Lung (tissue), 12 donors: ENCODE measurements around the gene MCRIP2. TPM values are rescaled to one million over a fixed set of nuclear protein-coding genes. Genes with fewer than 3 reads are reported as not detected.
A peak's percentile ranks its signal among the peaks of the same experiment; 100 is the strongest.

Source experiments
- ATAC-seq: fragments of 200-7000 bp; cut with Tn5 transposase; one replicate; pipeline ENCODE4 v1.9.1; 2020; ENCODE audit warnings: moderate number of reproducible peaks; ENCODE audit not compliant: insufficient read depth, low FRiP score
- DNase-seq, 3 donors: peaks; one replicate each; pipeline ENCODE4 v3.0.0-alpha.2; 2013 to 2017
- H3K27ac ChIP-seq, 2 donors: one replicate each; pipeline ENCODE4 v1.5.1; 2013; ENCODE audit warnings: mild to moderate bottlenecking in 2 of 2, moderate library complexity in 2 of 2, control low read depth in 1 of 2, inconsistent platforms in 1 of 2, low read depth in 1 of 2, low read length in 1 of 2
- H3K27me3 ChIP-seq, 3 donors: one replicate each; pipeline ENCODE4 v1.5.1; 2013; ENCODE audit warnings: low read length in 2 of 3; ENCODE audit not compliant: control insufficient read depth in 3 of 3, insufficient read depth in 3 of 3
- H3K36me3 ChIP-seq, 4 donors: one replicate each; pipeline ENCODE4 v1.5.1; 2013; ENCODE audit warnings: low read length in 4 of 4, mild to moderate bottlenecking in 1 of 4, moderate library complexity in 1 of 4; ENCODE audit not compliant: control insufficient read depth in 4 of 4, insufficient read depth in 4 of 4
- H3K4me1 ChIP-seq, 5 donors: one replicate each; pipeline ENCODE4 v1.5.1; 2013; ENCODE audit warnings: low read length in 5 of 5, mild to moderate bottlenecking in 2 of 5, moderate library complexity in 1 of 5; ENCODE audit not compliant: control insufficient read depth in 5 of 5, insufficient read depth in 5 of 5
- H3K4me3 ChIP-seq: one replicate; pipeline ENCODE4 v1.5.1; 2013; ENCODE audit warnings: mild to moderate bottlenecking, control low read depth, moderate library complexity
- H3K9ac ChIP-seq, 2 donors: one replicate each; pipeline ENCODE4 v1.5.1; 2013; ENCODE audit warnings: low read length in 2 of 2, control low read depth in 1 of 2; ENCODE audit not compliant: insufficient read depth in 1 of 2
- H3K9me3 ChIP-seq, 4 donors: one replicate each; pipeline ENCODE4 v1.5.1; 2013; ENCODE audit warnings: low read length in 3 of 4, mild to moderate bottlenecking in 1 of 4, moderate library complexity in 1 of 4; ENCODE audit not compliant: control insufficient read depth in 4 of 4, insufficient read depth in 3 of 4
- CTCF ChIP-seq: IDR thresholded peaks from 2 replicates; pipeline ENCODE4 v1.5.1; 2012; ENCODE audit warnings: mild to moderate bottlenecking; ENCODE audit errors: control extremely low read depth, extremely low read depth
- WGBS, 2 donors: extraction: QIAGEN DNeasy Blood & Tissue Kit; methylation state at CpG; one replicate each; pipeline ENCODE4 v1.1.7; 2013; 5-methylcytosine and 5-hydroxymethylcytosine counted together
- polyA plus RNA-seq, 2 donors: library from polyadenylated mRNA; stranded (reverse); fragments of 200-250 nt; gene quantifications; one replicate each; pipeline ENCODE4 v1.2.1, GENCODE V29; 2013
- total RNA-seq, 2 donors: library from RNA; depleted of rRNA in 1 of 2; stranded (reverse); fragments of >200 nt in 1 of 2; gene quantifications; one replicate each; pipeline ENCODE4 v1.2.1, GENCODE V29; 2014 to 2021
- donor health status: control.
- donor health status: control.
- donor health status: Bipolar disorder and iron deficiency.
- donor health status: healthy.
- donor health status: DM: yes; HTN: yes; CAD: no.

MCRIP2 gene
- total and polyA plus RNA-seq, 4 donors: 9.1 to 109 (median 53.3) TPM

GRCh38 chr16:646679-647172 is 5.1 kb downstream of the MCRIP2 start:
- TF ChIP-seq CTCF: no peak
- no peak overlapping the region for H3K9ac ChIP-seq
- H3K4me3 ChIP-seq: no peak overlapping the region
- no peaks in the 10 kb centered on the region for H3K9me3 ChIP-seq
- WGBS, 2 donors: 87 to 91% methylated on average over 22 of the region's 22 CpGs
- DNase-seq (no peak), ATAC-seq (no peak)
- peak overlapping the region in 1 of 2 donors; percentile 50 for H3K27ac ChIP-seq
- H3K27me3 ChIP-seq: peaks cover 0 to 3% (median 0%) of the 10 kb centered on the region in 3 donors
- peaks cover 0 to 31% (median 8%) of the 10 kb centered on the region in 5 donors for H3K4me1 ChIP-seq
- peaks cover 0 to 4% (median under 1%) of the 10 kb centered on the region in 4 donors for H3K36me3 ChIP-seq

GRCh38 chr16:647173-647902 is 5.7 kb downstream of the MCRIP2 start:
- H3K9ac ChIP-seq: no peak overlapping the region
- ATAC-seq: no peak
- no peaks in the 10 kb centered on the region for H3K9me3 ChIP-seq
- H3K36me3 ChIP-seq: peaks cover 0 to 7% (median under 1%) of the 10 kb centered on the region in 4 donors
- H3K4me1 ChIP-seq: peaks cover 0 to 30% (median 8%) of the 10 kb centered on the region in 5 donors
- 85 to 86% methylated on average over 25 of the region's 25 CpGs for WGBS, 2 donors
- peak overlapping the region in 1 of 2 donors; percentile 20 for H3K27ac ChIP-seq
- TF ChIP-seq CTCF: no peak
- no peak for DNase-seq
- peaks cover 0 to 3% (median 0%) of the 10 kb centered on the region in 3 donors for H3K27me3 ChIP-seq
- no peak overlapping the region for H3K4me3 ChIP-seq

- peaks cover 0 to 21% (median 8%) of the 10 kb centered on the region in 5 donors for H3K4me1 ChIP-seq
- ATAC-seq (no peak), DNase-seq (no peak)
Measured at GRCh38 chr16:648071-648780, 6.6 kb downstream of the MCRIP2 start.

More at GRCh38 chr16:648071-648780, 6.6 kb downstream of the MCRIP2 start:
- 27 to 32% methylated on average over 24 of the region's 24 CpGs for WGBS, 2 donors
- TF ChIP-seq CTCF: no peak
- H3K9ac ChIP-seq: peak overlapping the region; percentile 73 to 78
- H3K27me3 ChIP-seq: peaks cover 0 to 1% (median 0%) of the 10 kb centered on the region in 3 donors
- H3K4me3 ChIP-seq: peak overlapping the region; percentile 72
- H3K9me3 ChIP-seq: no peaks in the 10 kb centered on the region
- peaks cover 0 to 7% (median under 1%) of the 10 kb centered on the region in 4 donors for H3K36me3 ChIP-seq
- peak overlapping the region; percentile 83 to 94 for H3K27ac ChIP-seq
